HG02798 (cell line): ENCODE measurements around the gene HEG1.
A peak's percentile ranks its signal among the peaks of the same experiment; 100 is the strongest.

Experiments used
- ATAC-seq: cut with Tn5 transposase; IDR thresholded peaks from one replicate; pipeline ENCODE4 v1.9.1; 2021; ENCODE audit warnings: mild to moderate bottlenecking; ENCODE audit not compliant: unreplicated experiment, poor library complexity

Gene HEG1

DNA sequence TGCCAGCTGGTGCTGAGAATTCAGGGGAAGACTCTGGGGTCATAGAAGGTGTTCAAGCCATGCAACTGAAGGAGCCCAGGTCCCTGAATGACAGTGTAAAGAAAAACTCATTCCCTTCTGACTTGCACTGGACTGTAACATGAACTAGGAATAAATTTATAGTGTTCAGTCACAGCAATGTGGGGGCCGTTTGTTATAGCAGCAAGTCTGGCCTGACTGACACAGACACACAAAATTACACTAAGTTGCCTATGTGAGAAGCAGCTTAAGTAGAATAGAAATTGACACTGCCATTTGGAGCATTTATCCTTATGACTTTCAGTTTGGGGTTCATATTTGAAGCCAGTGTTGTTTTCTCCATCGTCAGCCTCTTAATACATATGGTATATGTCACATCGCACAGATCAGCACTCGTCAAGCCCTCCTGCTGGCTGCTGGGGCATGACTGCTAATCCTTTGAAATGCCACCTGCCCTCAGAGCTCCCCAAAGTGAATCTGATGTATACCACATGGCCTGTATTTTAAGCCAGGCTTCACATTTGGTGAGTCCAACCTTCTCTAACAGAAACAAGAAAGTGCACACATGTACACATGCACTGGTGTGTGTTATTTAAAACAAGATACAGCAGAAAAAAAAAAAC, 17.1 kb upstream of the HEG1 start:
- ATAC-seq: no peak

DNA sequence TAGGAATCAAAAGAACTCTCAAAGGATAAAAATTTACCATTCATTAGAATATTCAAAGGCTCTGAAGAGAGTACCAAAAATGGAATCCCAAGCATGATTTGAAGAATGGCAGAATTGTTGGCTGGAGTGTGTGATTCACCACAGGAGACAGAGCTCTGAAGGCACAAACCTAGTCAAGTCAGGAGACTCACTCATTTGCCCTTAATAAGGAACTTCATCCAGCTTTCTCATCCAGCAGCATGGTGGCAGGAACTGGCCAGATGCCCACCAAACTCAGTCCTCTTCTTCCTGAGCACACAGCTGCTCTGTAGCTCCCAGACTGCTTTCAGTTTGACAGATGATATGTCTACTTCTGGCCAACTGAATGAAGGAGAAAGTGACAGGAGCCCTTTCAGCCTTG, 16.5 kb upstream of the HEG1 start:
- no peak for ATAC-seq

DNA sequence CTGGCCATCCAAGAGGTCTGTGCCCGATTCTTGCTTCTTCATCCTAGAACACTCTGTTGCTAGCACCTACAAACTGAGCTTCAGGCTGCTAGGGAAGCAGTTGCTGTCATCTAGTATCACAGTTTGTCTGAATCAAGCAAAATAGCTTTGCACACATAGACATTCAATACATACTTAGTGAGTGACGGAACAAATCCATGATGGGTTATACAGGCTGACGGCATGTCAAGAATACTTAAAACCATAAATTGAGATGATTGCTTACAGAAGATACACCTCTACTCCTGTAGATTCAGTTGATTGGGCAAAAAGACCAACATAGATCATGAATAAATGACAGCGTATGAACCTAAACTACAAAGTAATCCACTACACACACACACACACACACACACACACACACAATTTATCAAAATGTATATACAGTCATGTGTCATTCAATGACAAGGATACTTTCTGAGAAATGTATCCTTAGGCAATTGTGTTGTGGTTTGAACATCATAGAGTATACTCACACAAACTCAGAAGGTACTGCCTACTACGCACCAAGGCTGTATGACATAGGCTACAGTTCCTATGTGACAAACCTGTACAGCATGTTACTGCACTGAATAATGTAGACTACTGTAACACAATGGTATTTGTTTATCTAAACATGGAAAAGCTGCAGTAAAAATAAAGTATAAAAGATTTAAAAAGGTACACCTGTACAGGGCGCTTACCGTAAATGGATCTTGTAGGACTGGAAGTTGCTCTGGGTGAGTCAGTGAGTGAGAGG, 14.4 kb upstream of the HEG1 start:
- no peak for ATAC-seq

DNA sequence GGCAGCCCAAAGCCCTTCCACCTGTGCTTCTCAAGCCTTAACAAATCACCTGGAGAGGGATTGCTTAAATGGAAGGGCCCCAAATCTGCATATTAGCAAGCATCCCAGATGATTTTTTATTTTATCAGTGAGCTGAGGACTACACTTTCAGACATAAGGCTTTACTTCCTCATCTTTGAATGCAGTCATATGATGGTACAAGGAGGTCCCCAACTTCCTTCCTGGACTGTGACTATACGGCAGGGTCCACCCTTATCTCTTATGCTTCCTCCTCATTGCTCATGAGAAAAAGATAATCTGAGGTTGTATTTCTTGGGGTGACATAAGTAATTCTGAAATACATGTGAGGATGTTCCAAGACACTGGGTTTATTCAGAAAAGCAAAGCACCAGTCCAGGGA, 13.7 kb upstream of the HEG1 start:
- ATAC-seq: no peak

DNA sequence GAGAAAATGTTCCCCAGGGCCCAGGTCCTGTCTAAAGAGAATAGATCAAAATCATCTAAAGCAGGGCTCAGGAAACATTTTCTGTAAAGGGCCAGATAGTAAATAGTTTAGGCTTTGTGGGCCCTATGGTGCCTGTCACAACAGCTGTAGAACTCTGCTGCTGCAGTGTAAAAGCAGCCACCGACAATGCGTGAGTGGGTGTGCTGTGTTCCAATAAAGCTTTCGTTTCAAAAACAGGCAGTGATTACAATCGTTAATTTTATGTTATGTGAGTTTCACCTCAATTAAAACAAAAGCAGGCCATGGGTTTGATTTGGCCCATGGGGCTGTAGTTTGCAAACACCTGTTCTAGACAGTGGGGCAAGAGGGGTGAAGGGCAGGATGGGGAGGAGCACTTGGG, 12.5 kb upstream of the HEG1 start:
- no peak for ATAC-seq

DNA sequence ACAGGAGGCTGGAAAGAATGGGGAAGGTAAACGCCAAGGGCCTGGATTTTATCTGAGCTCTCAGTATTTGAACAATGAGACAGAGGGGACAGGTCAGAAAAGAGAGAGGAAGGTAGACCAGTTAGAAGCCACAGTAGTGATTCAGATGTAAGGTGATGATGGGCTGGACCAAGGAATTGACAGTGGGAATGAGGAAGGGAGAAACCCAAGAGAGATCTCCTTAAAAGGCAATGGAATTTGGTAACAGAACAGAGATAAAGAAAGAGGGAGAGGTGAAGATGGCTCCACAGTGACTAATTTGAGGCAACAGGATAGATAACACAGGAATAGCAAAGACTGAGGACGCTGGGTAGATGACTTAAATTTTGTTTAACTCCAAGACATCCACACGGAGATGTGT, 11.4 kb upstream of the HEG1 start:
- ATAC-seq: no peak

DNA sequence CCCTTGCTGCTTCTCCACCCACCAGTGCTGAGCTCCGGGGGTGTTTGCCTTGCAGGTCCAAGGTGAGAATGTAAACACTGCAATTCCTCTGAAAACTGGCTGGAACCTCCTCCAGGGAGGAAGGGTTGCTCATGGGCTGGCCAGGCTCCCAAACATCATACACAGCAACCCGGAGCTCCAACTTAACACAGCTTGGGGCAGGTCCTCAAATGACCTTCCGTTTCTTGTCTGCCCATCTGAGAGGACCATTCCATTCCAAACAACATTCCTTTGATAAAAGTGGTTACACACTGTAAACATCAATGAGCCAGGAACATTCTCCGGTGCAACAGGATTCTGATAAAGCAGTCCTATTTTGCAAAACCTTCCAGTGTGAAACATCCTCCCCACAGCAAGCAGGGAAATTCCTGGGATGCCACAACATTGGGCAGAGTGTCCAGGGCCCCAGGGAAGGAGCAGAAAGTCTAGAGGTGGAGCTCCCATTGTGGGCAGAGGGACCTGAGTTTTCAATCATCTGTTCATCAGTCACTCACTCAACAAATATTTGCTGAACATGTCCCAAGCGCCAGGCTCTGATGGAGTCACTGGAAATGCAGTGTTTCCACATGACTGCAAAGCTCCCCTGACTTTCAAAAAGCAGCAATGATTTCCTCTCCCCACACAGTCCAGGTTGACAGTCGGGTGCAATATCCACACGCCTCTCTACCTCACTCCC, 7.3 kb upstream of the HEG1 start:
- ATAC-seq: no peak

DNA sequence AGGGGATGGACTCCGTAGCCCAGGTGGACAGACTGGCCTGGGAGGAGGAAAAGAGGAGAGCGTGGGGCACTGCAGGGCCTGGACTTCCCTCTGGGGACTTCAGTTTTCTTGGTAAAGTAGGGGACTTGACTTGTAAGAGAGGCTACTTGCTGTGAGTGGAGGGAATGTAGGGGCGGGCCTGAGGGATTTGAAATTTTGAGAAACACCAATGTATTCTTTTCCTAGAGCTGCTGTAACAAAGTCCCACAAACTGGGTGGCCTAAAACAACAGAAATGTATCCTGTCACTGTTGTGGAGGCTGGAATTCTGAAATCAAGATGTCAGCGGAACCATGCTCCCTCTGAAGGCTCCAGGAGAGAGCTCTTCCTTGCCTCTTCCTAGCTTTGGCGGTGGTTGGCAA, 5.8 kb upstream of the HEG1 start:
- ATAC-seq: no peak

DNA sequence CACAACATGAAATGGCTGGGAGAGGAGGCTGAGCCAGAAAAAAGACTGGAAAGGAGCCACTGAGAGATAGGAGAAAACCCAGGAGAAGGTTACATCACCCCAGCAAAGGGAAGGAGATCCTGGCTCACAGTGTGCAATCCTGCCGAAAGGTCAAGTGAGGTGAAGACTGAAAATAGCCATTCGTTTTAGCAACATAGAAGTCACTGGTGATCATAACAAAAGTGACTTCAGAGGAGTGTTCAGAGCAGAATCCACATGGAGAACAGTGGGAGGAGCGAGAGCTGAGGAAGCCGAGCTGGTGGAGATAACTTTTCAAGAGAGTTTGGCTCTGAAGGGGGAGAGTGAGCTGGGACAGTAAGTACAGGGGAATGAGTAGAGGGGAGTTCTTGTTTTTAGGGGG, 5.4 kb upstream of the HEG1 start:
- no peak for ATAC-seq

DNA sequence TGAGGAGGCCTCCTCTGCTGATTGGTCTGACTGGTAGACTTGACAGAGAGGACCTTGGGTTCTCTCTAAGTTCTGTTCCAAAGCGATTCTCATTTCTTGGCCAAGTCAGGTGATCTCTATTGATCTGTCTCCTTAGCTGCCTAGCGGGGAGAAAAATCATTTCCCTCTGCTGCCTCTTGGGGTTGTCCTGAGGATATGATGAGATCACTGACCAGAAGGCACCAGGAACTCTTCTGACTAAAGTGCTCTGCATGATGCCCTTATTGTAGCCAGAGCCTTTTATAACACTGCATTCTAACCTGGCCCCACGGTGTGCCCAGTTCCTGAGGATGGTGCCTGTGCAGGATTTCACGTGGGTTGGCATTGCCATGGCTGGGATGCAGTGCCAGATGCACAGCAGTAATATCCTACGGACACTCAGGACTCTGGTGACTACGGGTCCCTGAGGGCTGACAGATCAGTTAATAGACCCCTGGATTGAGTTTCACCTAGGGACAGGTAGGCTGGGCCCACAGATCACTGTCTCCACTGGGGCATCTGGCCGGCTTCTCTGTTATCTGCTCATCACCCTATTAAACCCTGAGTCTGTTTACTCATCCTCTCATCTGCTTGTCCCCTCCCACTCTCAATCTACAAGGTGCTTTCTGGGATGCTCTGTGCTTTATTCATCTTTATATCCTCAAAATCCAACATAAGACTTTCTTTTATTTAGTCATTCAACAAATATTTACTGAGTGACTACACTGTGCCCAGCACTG, 3.9 kb upstream of the HEG1 start:
- ATAC-seq: no peak

DNA sequence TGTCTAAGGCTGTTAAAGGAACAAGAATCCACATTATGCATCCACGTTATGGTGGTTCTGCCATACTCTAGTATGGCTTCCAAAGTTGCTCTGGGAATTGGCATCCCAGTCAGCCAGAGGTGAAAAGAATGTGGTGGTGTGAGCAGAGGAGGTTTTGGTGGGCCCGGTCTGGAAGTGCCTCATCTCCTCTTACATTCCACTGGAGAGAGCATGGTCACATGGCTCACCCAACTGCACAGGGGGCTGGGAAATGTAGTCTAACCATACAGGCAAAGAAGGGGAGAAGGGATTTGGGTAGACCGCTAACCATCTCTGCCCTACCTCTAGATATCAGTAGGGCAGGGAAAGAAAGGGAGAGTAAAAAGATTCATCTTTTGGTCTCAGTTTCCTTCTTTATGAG, 3.2 kb upstream of the HEG1 start:
- ATAC-seq: no peak

DNA sequence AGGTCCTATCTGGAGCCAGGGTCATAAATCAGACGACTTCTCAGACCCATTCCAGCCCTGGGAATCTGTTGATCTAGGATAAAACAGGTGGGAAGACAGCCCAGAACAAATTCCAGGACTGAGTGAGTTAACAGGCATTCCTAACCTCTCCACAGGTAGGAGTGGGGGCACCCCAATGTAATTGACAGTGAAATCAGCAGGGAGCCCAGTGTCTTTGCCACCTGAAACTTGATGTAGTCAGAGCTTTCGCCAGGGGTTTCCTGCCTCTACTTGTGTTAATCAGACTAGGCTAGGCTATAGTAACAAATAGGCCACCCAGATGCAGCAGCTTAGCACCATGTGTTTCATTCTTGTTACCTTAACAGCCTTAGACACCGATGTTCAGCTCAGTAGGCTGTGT, 2.7 kb upstream of the HEG1 start:
- no peak for ATAC-seq

DNA sequence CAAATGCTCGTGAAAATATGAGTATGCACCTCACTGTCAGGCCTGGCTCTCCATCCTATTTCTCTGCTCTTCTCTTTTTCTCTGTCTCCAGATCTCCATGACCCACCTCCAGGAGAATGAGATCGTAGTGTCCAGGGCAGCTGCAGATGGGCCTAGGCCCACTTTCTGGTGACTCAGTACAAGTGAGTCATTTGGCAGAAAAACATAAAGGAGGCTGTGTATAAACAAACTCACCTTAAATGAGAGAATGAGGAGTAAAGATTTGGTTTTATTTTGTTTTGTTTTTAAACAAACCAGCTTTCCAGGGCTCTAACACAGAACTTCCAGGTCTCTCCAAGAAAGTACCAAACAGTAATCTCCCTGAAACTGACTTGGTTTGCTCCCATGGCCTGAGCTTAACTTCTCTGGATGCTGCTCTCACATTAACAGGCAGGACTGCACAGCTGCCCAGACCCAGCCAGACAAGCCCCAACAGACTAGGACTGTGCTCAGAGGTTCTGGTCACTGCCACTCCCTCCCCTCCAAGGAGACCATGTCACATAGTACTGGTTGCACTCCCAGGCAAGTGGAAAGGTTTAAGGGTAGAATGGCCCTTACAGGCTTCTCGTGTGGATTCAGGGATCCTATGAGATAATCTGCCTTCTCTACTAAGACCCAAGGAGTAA, 1.5 kb upstream of the HEG1 start:
- ATAC-seq: no peak

DNA sequence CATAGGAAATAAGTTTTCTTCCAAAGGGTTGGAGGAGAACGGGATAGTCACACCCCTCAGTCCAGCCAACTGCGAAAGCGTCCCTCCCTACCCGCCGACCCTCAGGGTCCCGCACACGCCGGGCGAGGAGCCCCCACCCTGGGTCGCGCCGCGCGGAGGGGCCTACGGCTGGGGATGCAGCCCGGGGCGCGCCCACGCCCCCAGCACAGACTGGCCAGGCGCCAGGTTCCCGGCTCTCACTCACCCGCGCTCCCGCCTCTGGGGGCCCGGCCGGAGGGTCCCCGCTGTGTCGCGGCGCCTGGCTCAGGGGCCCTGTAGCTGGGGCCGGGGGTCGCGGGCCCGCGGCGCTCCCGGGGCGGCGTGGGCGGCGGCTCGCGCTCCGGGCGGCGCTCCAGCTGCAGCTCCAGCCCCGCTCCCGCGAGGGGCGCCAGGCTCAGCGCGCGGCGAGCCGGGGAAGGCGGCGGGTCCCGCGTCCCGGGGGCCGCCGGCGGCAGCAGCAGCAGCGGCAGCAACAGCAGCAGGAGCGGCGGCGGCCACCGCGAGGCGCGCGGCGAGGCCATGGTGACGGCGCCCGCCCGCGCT, 375 bp downstream of the HEG1 start:
- peak; percentile 25 for ATAC-seq

DNA sequence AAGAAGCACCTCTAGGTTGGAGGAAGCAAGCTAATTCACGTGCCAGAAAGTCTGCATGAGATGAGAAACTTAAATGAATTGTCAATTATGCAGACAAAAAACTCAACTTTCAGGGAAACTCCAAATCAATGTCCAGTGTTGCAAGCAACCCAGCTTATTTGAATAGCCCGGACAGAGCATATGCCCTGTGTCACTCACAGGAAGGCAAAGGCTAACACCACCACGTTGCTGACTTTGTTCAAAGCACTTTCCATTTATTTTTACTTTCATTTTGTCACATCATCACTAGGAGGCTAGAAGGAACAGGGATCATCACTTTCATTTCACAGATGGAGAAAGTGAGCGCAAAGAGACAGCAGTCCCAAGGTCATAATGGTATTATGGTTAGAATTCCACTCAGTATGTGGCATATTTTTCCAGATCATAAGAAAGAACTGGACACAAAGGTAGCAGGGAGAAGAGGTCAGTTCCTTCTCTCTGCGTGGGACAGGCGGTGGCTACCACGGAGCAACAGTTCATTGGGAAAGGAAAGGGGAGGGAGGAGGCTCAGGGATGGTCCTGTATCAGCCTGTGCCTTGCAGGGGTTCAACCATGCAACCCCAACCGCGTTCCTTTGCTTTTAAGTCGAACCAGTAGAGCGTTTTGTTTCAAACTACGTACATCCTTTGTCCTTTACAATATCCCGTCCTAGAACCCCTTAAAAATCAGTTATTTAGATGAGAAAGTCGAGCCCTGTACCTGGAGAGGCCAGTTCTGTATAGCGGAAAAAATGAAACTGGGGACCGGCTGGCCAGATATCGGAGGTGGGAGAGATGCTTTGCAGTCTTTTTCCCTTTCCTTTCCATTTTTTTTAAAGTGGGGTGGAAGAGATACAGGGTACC, 1.1 kb downstream of the HEG1 start:
- ATAC-seq: peak; percentile 29

DNA sequence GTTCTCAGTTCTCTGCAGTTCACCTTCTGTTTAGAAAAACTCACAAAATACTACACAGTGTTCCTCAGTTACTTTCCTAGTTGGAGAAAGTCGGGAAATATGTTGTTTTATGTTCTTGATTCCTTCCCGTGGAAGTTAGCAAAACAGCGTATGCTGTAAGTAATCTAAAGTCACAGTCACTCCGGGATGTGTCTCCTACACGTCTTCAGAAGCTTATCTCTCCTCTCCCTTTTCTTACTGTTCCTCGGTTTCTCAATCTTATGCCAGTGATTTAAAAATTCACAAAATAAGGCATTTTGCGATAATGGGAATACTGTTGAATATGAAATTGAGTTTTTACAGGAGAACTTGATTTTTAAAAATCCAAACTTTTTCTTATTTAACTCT, 1.7 kb downstream of the HEG1 start:
- ATAC-seq: no peak

DNA sequence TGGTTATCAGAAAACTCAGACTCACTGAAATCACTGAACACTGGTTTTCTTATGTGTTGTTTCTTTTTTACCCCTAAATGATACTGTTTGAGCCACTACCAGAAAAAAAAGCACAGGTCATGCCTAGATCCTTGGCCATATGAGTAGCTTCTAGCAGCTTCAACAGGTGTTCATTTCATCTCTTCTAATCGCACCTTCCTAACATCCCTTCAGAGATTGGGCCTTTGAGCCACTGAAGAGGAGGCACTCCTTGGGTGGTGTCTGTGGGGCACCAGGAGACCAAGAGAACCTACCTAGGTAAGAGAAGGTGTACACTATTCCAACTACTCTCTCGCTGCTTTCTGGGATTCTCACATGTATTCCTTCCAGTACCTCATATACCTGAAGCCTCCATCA, 2.5 kb downstream of the HEG1 start:
- ATAC-seq: no peak

DNA sequence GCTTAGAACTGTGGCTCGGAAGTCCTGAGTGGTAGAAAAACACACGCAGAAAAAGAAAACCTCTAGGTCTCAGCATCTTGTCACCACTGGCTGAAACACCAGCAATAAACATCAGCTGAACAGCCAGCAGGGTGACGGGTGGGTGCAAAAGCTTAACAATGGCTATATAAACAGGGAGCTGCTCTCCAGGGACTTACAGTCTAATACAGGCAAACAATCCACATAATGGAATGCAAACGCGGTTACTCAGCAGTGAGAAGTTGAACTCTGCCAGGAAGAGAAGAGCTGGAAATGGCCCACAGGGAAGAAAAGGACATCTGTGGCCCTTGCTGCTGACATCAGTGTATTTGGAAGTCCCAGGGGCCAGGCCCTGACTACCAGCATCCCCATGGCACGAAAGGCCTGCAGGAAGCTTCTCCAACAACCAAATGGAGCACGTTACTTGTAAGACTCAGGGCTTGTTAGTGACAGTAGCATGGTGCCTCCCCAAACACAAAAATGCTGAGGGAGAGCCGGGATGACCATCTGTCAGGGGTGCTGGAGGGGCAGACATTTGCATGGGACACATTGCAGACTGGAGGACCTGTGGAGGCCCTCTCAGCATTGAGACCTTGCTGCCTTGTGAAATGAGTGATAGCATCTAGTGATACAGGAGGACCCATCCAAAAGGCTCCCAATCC, 3.0 kb downstream of the HEG1 start:
- no peak for ATAC-seq
